HG03175 (cell line): ENCODE data around the gene SCN5A.

ENCODE experiments used
- ATAC-seq: cut with Tn5 transposase; IDR thresholded peaks from one replicate; pipeline ENCODE4 v1.9.1; 2021; ENCODE audit warnings: mild to moderate bottlenecking, moderate library complexity; ENCODE audit not compliant: unreplicated experiment

SCN5A gene

DNA sequence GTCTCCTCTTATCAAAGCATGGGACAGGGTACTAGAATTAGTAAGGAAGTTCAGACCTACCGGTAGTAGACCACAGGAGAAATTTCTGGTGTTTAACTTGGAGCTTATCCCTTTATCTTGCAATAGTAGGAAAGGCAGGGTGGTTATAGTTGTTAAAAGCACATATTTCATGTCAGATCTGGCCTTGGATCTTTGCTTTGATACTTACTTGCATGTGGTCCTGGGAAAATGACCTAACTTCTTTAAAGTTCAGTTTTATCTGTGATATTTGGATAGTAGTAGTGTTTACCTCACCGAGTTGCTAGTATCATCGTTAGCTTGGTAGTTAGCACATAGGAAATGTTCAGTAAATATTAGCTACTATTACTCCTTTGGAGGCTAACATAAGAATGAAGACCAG is 137.9 kb downstream of the SCN5A start:
- ATAC-seq = no peak

GRCh38 chr3:38510631-38511030 is 138.9 kb downstream of the SCN5A start:
- ATAC-seq = no peak

- ATAC-seq = no peak
These were observed 139.8 kb downstream of the SCN5A start for GRCh38 chr3:38509732-38510131.

GRCh38 chr3:38507120-38507519 is 142.4 kb downstream of the SCN5A start:
- peak; percentile 100 for ATAC-seq

DNA sequence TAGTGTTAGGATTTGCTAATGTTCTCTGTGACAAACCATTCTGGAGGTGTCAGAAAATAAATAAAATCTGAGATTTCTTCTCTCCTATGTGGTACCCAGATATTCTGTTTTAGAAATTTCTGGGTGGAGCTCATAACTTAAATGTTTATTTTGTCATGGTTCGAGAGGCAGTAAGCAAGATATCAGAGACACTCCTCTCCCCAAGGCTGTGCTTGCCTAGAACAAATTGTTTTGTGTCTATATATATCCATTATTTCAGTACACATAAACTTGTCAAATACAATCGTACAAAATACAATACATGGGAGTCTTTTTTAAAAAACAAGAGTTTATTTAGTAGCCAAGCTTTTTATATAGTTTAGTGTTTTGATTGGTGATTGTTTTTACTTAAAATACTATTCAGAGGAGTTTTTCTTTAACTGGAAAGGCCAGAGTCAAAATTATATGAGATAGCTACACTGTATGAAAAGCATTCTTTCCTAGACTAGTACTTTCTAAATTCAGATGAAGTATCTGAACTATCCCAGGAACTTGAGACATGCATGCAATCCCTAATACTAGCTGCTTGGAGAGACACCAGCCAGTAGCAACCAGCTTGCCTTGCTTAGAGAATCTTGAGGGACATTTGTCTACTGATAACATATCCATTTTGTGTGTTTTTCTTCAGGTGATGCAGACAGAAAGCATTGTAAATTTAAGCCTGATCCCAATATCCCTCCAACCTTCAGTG is 148.6 kb downstream of the SCN5A start:
- ATAC-seq = no peak
